CD14-positive monocyte (primary cell): Measurements from ENCODE around the gene CDH8. TPM values are rescaled to one million over a fixed set of nuclear protein-coding genes. Genes with fewer than 3 reads are reported as not detected.

Experiments used
- DNase-seq, 3 donors: peaks; one replicate each; pipeline ENCODE4 v3.0.0-alpha.2; 2011 to 2022
- H2AFZ ChIP-seq: 2 replicates; pipeline ENCODE4 v1.6.0; 2012; ENCODE audit warnings: mild to moderate bottlenecking, low read depth, low read length, inconsistent platforms; ENCODE audit not compliant: insufficient read depth, poor library complexity, severe bottlenecking
- H3K27ac ChIP-seq, 2 donors: 1 replicate in 1 of 2; 2 replicates in 1 of 2; pipeline ENCODE4 v1.5.1; 2012 to 2013; ENCODE audit warnings: low read length in 2 of 2, control low read depth in 1 of 2, inconsistent platforms in 1 of 2, low read depth in 1 of 2, mild to moderate bottlenecking in 1 of 2
- H3K27me3 ChIP-seq, 2 donors: one replicate each; pipeline versions ENCODE4 v1.6.0 to v1.6.1; 2011 to 2013; ENCODE audit warnings: low read length in 2 of 2; ENCODE audit not compliant: control insufficient read depth in 2 of 2, insufficient read depth in 2 of 2
- H3K36me3 ChIP-seq, 2 donors: replicated peaks in 1 of 2; 1 replicate in 1 of 2; 2 replicates in 1 of 2; pipeline versions ENCODE4 v1.5.1 to v1.6.1; 2012 to 2013; ENCODE audit warnings: low read length in 2 of 2, control low read depth in 1 of 2, inconsistent platforms in 1 of 2, mild to moderate bottlenecking in 1 of 2; ENCODE audit not compliant: insufficient read depth in 2 of 2, control insufficient read depth in 1 of 2
- H3K4me1 ChIP-seq, 2 donors: 1 replicate in 1 of 2; 2 replicates in 1 of 2; pipeline versions ENCODE4 v1.5.1 to v1.6.1; 2012 to 2013; ENCODE audit warnings: low read length in 2 of 2, control low read depth in 1 of 2, inconsistent platforms in 1 of 2, mild to moderate bottlenecking in 1 of 2, moderate library complexity in 1 of 2; ENCODE audit not compliant: insufficient read depth in 2 of 2, control insufficient read depth in 1 of 2
- H3K4me2 ChIP-seq: replicated peaks from 2 replicates; pipeline ENCODE3; 2012; ENCODE audit warnings: low read length, moderate library complexity, mild to moderate bottlenecking; ENCODE audit not compliant: poor library complexity, severe bottlenecking; ENCODE audit errors: extremely low read depth
- H3K4me3 ChIP-seq, 3 experiments: fragments of 200-600 bp in 1 of 3; sonication (generic) in 1 of 3; replicated peaks in 1 of 3; 1 replicate in 2 of 3; 2 replicates in 1 of 3; pipeline ENCODE4 v1.5.1; 2011 to 2013; ENCODE audit warnings: low read length in 3 of 3, mild to moderate bottlenecking in 3 of 3, control low read depth in 2 of 3, low read depth in 2 of 3, inconsistent platforms in 1 of 3, moderate library complexity in 1 of 3
- H3K79me2 ChIP-seq: 2 replicates; pipeline ENCODE4 v1.6.0; 2012; ENCODE audit warnings: mild to moderate bottlenecking, control low read depth, inconsistent platforms, low read length, moderate library complexity; ENCODE audit not compliant: insufficient read depth
- H3K9ac ChIP-seq: 2 replicates; pipeline ENCODE4 v1.6.0; 2017; ENCODE audit warnings: low read length, mild to moderate bottlenecking; ENCODE audit not compliant: insufficient read depth, poor library complexity, severe bottlenecking
- H3K9me3 ChIP-seq, 2 donors: replicated peaks in 1 of 2; 1 replicate in 1 of 2; 2 replicates in 1 of 2; pipeline versions ENCODE4 v1.5.1 to v1.6.1; 2012 to 2013; ENCODE audit warnings: low read length in 2 of 2, control low read depth in 1 of 2; ENCODE audit not compliant: control insufficient read depth in 1 of 2, insufficient read depth in 1 of 2
- H4K20me1 ChIP-seq: 2 replicates; pipeline ENCODE4 v1.6.0; 2012; ENCODE audit warnings: mild to moderate bottlenecking, low read length, control low read depth, moderate library complexity; ENCODE audit not compliant: insufficient read depth
- H3K27ac Mint-ChIP-seq, 7 donors: one replicate each; pipeline ENCODE4 v1.8.0; 2020; ENCODE audit warnings: mild to moderate bottlenecking in 7 of 7, mixed read lengths in 7 of 7, moderate library complexity in 6 of 7, inconsistent platforms in 2 of 7
- H3K27me3 Mint-ChIP-seq, 3 donors: one replicate each; pipeline ENCODE4 v1.8.0; 2021 to 2022; ENCODE audit warnings: low read depth in 3 of 3, mild to moderate bottlenecking in 3 of 3, mixed read lengths in 3 of 3, moderate library complexity in 3 of 3, inconsistent platforms in 1 of 3
- H3K36me3 Mint-ChIP-seq, 2 donors: one replicate each; pipeline ENCODE4 v1.8.0; 2020; ENCODE audit warnings: mixed read lengths in 2 of 2, inconsistent platforms in 1 of 2, mild to moderate bottlenecking in 1 of 2
- H3K4me1 Mint-ChIP-seq: one replicate; pipeline ENCODE4 v1.8.0; 2020; ENCODE audit warnings: mild to moderate bottlenecking, mixed read lengths
- H3K4me3 Mint-ChIP-seq, 2 donors: one replicate each; pipeline ENCODE4 v1.8.0; 2020; ENCODE audit warnings: mild to moderate bottlenecking in 2 of 2, mixed read lengths in 2 of 2, moderate library complexity in 1 of 2
- H3K9me3 Mint-ChIP-seq, 7 donors: one replicate each; pipeline ENCODE4 v1.8.0; 2020 to 2022; ENCODE audit warnings: mixed read lengths in 7 of 7, mild to moderate bottlenecking in 6 of 7, moderate library complexity in 6 of 7, inconsistent platforms in 2 of 7
- CTCF ChIP-seq: fragments of 200-600 bp; IDR thresholded peaks from one replicate; pipeline ENCODE4 v1.8.0; 2022; ENCODE audit warnings: antibody characterized with exemption, mild to moderate bottlenecking
- WGBS: methylation state at CpG from one replicate; pipeline ENCODE4 v1.1.5; 2013; ENCODE audit warnings: missing lambda C conversion rate; ENCODE audit not compliant: insufficient coverage; 5-methylcytosine and 5-hydroxymethylcytosine counted together
- intact Hi-C, 2 donors: fragments of 100-400 bp; cut with micrococcal nuclease; formaldehyde crosslinking; loops; one replicate each; pipeline versions ENCODE4 v1.15.0 to v1.15.1; 2023
- polyA plus RNA-seq, 3 donors: library from polyadenylated mRNA; depleted of rRNA in 1 of 3; unstranded in 2 of 3; stranded (reverse) in 1 of 3; fragments of 300-500 nt in 2 of 3; fragments of >200 nt in 1 of 3; fragmentation: Illumina TruSeq in 2 of 3; gene quantifications; 1 replicate in 2 of 3; 2 replicates in 1 of 3; pipeline ENCODE4 v1.2.3, GENCODE V29; 2012 to 2021

CDH8 gene
- polyA plus RNA-seq, 3 donors: not detected

GRCh38 chr16:61763991-61764390 is 272.2 kb downstream of the CDH8 start:
- Histone ChIP-seq H3K27ac (no peak overlapping the region), H3K27me3 (no peaks in the 10 kb centered on the region), H4K20me1 (no peaks in the 10 kb centered on the region), H3K9ac (no peak overlapping the region), H3K4me3 (no peak overlapping the region), H3K4me2 (no peak overlapping the region), H2AFZ (no peak overlapping the region), H3K79me2 (no peaks in the 10 kb centered on the region), H3K4me1 (no peaks in the 10 kb centered on the region), H3K36me3 (no peaks in the 10 kb centered on the region), H3K9me3 (no peaks in the 10 kb centered on the region)
- H3K4me1 Mint-ChIP-seq: no peaks in the 10 kb centered on the region
- H3K4me3 Mint-ChIP-seq: no peak overlapping the region
- no peak for DNase-seq
- H3K27me3 Mint-ChIP-seq: no peaks in the 10 kb centered on the region
- TF ChIP-seq CTCF: no peak
- no CpG with 5 or more reads among the region's 2 CpGs for WGBS
- H3K27ac Mint-ChIP-seq: no peak overlapping the region
- no peaks in the 10 kb centered on the region for H3K36me3 Mint-ChIP-seq
- peaks cover 0 to 5% (median 2%) of the 10 kb centered on the region in 7 donors for H3K9me3 Mint-ChIP-seq
- intact Hi-C loops: no loop called here

GRCh38 chr16:61763013-61763412 is 273.2 kb downstream of the CDH8 start:
- Histone ChIP-seq H3K9me3 (no peaks in the 10 kb centered on the region), H4K20me1 (no peaks in the 10 kb centered on the region), H3K4me1 (no peaks in the 10 kb centered on the region), H3K9ac (no peak overlapping the region), H3K27me3 (no peaks in the 10 kb centered on the region), H3K27ac (no peak overlapping the region), H3K36me3 (no peaks in the 10 kb centered on the region), H3K79me2 (no peaks in the 10 kb centered on the region), H3K4me3 (no peak overlapping the region), H2AFZ (no peak overlapping the region), H3K4me2 (no peak overlapping the region)
- Mint-ChIP-seq H3K36me3 (no peaks in the 10 kb centered on the region), H3K4me3 (no peak overlapping the region), H3K9me3 (peaks cover 0 to 5% (median 2%) of the 10 kb centered on the region in 7 donors), H3K27ac (peak overlapping the region in 1 of 7 donors; percentile 41), H3K27me3 (no peaks in the 10 kb centered on the region), H3K4me1 (no peaks in the 10 kb centered on the region)
- DNase-seq: no peak
- no peak for TF ChIP-seq CTCF
- WGBS: 85% methylated on average over 3 of the region's 3 CpGs
- intact Hi-C loops: no loop called here
